Measurements from ENCODE around the gene MT1A. TPM values are rescaled to one million over a fixed set of nuclear protein-coding genes. Genes with fewer than 3 reads are reported as not detected.

MT1A gene
- total and polyA plus RNA-seq, 2 of the 8 experiments (the other 6 are each of a cell fraction or from before 2014, with no cell fraction given) = not detected

DNA sequence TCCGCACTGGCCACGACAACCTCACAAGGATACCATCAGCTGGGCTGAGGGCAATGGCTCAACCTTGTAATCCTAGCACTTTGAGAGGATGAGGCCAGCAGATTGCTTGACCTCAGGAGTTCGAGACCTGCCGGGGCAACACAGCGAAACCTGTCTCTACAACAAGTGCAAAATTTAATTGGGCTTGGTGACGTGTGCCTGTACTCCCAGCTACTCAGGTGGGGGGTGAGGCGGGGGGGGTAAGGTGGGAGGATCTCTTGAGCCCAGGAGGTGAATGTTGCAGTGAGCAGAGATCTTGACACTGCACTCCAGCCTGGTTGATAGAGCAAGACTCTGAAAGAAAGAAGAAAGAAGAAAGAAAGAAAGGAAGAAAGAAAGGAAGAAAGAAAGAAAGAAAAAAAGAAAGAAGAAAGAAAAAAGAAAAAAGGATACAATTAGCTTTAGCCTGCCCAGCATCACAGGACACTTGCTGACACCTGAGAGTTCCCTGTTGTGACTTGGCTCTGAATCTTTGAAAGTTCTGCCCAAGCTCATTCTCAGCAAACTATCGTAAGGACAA lies 18.0 kb upstream of the MT1A start:
- WGBS, 2 experiments (ENCODE audit: extremely low coverage in 1 of 2, insufficient coverage in 1 of 2, insufficient read length in 1 of 2, insufficient replicate concordance in 2 of 2, low coverage in 1 of 2, low lambda C conversion rate in 2 of 2, missing lambda C conversion rate in 1 of 2) = 68% methylated on average over 7 of the region's 8 CpGs; no CpG with 5 or more reads in 1 of the 2 experiments
- ChIA-PET CTCF (ENCODE audit: partially characterized antibody) (interaction anchor here (0.6 to 1.8 kb wide), 5 partner anchors 15 to 711 kb away, joined by 3 to 9 read pairs (median 4); partner anchors contain the start of gene MT1H), POLR2A (ENCODE audit: partially characterized antibody) (interaction anchor here (1.4 to 1.6 kb wide), 2 partner anchors 9 to 10 kb away, joined by 4 to 6 read pairs; no protein-coding TSS in a partner anchor)
- peak overlapping the region; percentile 75; the same call in 1 of the 2 replicates for H2BK12ac ChIP-seq (ENCODE audit: low read depth, low read length)
- H2BK5ac ChIP-seq (ENCODE audit: low read depth, low read length) = no peak overlapping the region
- no peak overlapping the region for H3K27ac ChIP-seq (ENCODE audit: low read depth, low read length)
- H3K79me2 ChIP-seq (ENCODE audit: control insufficient read depth in 1 of 2, insufficient read depth in 2 of 2, low read length in 2 of 2) = no peaks in the 10 kb centered on the region
- no peak overlapping the region for H2BK15ac ChIP-seq (ENCODE audit: low read length)
- peaks cover 0 to 10% of the 10 kb centered on the region in 2 experiments for H4K20me1 ChIP-seq (replicated peaks in 1 of 2; ENCODE audit: control insufficient read depth in 1 of 2, insufficient read depth in 2 of 2, low read length in 2 of 2)
- H4K91ac ChIP-seq (replicated peaks; ENCODE audit: insufficient read length, low read length) = no peak overlapping the region
- no peak overlapping the region for H3K9ac ChIP-seq (replicated peaks in 1 of 4; ENCODE audit: extremely low read depth in 1 of 4, low read depth in 3 of 4, low read length in 3 of 4)
- H3K36me3 ChIP-seq (ENCODE audit: control insufficient read depth in 2 of 4, insufficient read depth in 4 of 4, low read length in 3 of 4) = no peaks in the 10 kb centered on the region
- no peak for DNase-seq (ENCODE audit: low read depth in 1 of 2, low spot score in 2 of 2)
- H3K9me3 ChIP-seq (ENCODE audit: insufficient read depth in 2 of 2, low read depth in 1 of 2, low read length in 1 of 2) = no peaks in the 10 kb centered on the region
- no peak overlapping the region for H2AFZ ChIP-seq (ENCODE audit: low read length)
- no peak overlapping the region for H3K18ac ChIP-seq (ENCODE audit: extremely low read depth, low read length)
- H3K4ac ChIP-seq (replicated peaks; ENCODE audit: insufficient read length, low read depth, low read length) = no peak overlapping the region
- H3K4me2 ChIP-seq (ENCODE audit: insufficient read depth in 1 of 2, low read depth in 2 of 2, low read length in 2 of 2) = no peak overlapping the region
- no peak for TF ChIP-seq POU5F1 (IDR thresholded peaks at IDR 0.05; ENCODE audit: low read depth, low read length)
- no peak for TF ChIP-seq FOSL1 (IDR thresholded peaks at IDR 0.05; ENCODE audit: insufficient read depth, low read depth, low read length)
- TF ChIP-seq YY1 (IDR thresholded peaks at IDR 0.05; ENCODE audit: low read depth, low read length) = no peak
- no peak for FAIRE-seq
- H3K27me3 ChIP-seq (replicated peaks in 1 of 4; ENCODE audit: control insufficient read depth in 3 of 4, extremely low read depth in 1 of 4, insufficient read depth in 3 of 4, low read length in 3 of 4) = peaks cover 49 to 88% (median 82%) of the 10 kb centered on the region in 4 experiments
- H2BK120ac ChIP-seq (replicated peaks; ENCODE audit: low read depth, low read length) = no peak overlapping the region
- H4K5ac ChIP-seq (ENCODE audit: insufficient read length, low read depth, low read length) = no peak overlapping the region
- no peak overlapping the region for H3K14ac ChIP-seq (ENCODE audit: insufficient read length)
- no peaks in the 10 kb centered on the region for H3K79me1 ChIP-seq (ENCODE audit: low read depth, low read length)
- peaks cover 10% of the 10 kb centered on the region; the same call in 1 of the 2 replicates for H3K23me2 ChIP-seq (ENCODE audit: low read depth, low read length)
- no peak overlapping the region for H3K56ac ChIP-seq (replicated peaks; ENCODE audit: insufficient read length, low read depth, low read length)
- H4K8ac ChIP-seq (ENCODE audit: extremely low read depth, insufficient read depth, low read length) = no peak overlapping the region
- H2AK5ac ChIP-seq (ENCODE audit: low read depth, low read length) = no peak overlapping the region
- no peak overlapping the region for H2BK20ac ChIP-seq (ENCODE audit: low read length)
- no peak overlapping the region for H3K4me3 ChIP-seq (ENCODE audit: extremely low read depth in 1 of 4, insufficient read depth in 2 of 4, low read depth in 3 of 4, low read length in 4 of 4)
- H3K4me1 ChIP-seq (replicated peaks in 1 of 4; ENCODE audit: control insufficient read depth in 3 of 4, insufficient read depth in 4 of 4, low read length in 3 of 4) = peaks cover 0 to 23% (median 15%) of the 10 kb centered on the region in 4 experiments; a peak in 6 of 7 replicates
- no peak overlapping the region for H3K23ac ChIP-seq (ENCODE audit: insufficient read length)

All from H1 (cell line).